Uterus (tissue), 4 donors: Measurements from ENCODE around the gene EIF5. TPM values are rescaled to one million over a fixed set of nuclear protein-coding genes. Genes with fewer than 3 reads are reported as not detected.

Experiments used
- DNase-seq, 2 donors: peaks; one replicate each; pipeline ENCODE4 v3.0.0-alpha.2; 2019 to 2020
- H3K27ac ChIP-seq, 2 donors: fragments of 200-600 bp; sonication (generic); 1 replicate in 1 of 2; 2 replicates in 1 of 2; pipeline ENCODE4 v1.5.1; 2016 to 2018
- H3K27me3 ChIP-seq, 2 donors: fragments of 200-600 bp; sonication (generic); one replicate each; pipeline ENCODE4 v1.5.1; 2018 to 2019; ENCODE audit warnings: control low read depth in 1 of 2
- H3K36me3 ChIP-seq, 2 donors: fragments of 200-600 bp; sonication (generic); one replicate each; pipeline ENCODE4 v1.5.1; 2019; ENCODE audit warnings: control low read depth in 1 of 2
- H3K4me1 ChIP-seq, 2 donors: fragments of 200-600 bp; sonication (generic); one replicate each; pipeline ENCODE4 v1.5.1; 2018 to 2019; ENCODE audit warnings: control low read depth in 1 of 2
- H3K4me3 ChIP-seq, 2 donors: fragments of 200-600 bp; sonication (generic); 1 replicate in 1 of 2; 2 replicates in 1 of 2; pipeline ENCODE4 v1.5.1; 2018 to 2019; ENCODE audit warnings: mild to moderate bottlenecking in 1 of 2
- H3K9me3 ChIP-seq, 2 donors: fragments of 200-600 bp; sonication (generic); one replicate each; pipeline ENCODE4 v1.5.1; 2019; ENCODE audit warnings: control low read depth in 1 of 2
- POLR2A ChIP-seq, 2 donors: fragments of 450-650 bp; IDR thresholded peaks; one replicate each; pipeline ENCODE4 v1.6.1; 2016; ENCODE audit warnings: antibody characterized with exemption in 2 of 2, mild to moderate bottlenecking in 1 of 2, moderate library complexity in 1 of 2
- intact Hi-C: fragments of 100-400 bp; cut with DNase I; formaldehyde crosslinking; loops from one replicate; pipeline ENCODE4 v1.15.1; 2023; ENCODE audit warnings: low total_unique reads
- total RNA-seq, 4 donors: library from RNA; depleted of rRNA in 3 of 4; stranded (reverse); fragments of >200 nt in 3 of 4; gene quantifications; one replicate each; pipeline versions ENCODE4 v1.1.0 to v1.2.4, GENCODE V29; 2014 to 2023
- TF ChIP-seq, protein P1 (sequence below), 4 experiments: fragments of 200-600 bp in 2 of 4; fragments of 450-650 bp in 2 of 4; sonication (generic) in 2 of 4; IDR thresholded peaks; one replicate each; pipeline ENCODE4 v1.5.1; 2016 to 2019; ENCODE audit warnings: antibody characterized with exemption in 4 of 4, mild to moderate bottlenecking in 2 of 4, moderate library complexity in 1 of 4
- donor health status: DM: yes; HTN: yes; CAD: no.

Gene EIF5
- total RNA-seq, 4 donors from 2014 or later, result 66.5 to 159 (median 113) TPM

GRCh38 chr14:103313704-103314103 lies 20.3 kb upstream of the EIF5 start:
- Histone ChIP-seq H3K4me3 (no peak overlapping the region), H3K27ac (no peak overlapping the region), H3K4me1 (no peaks in the 10 kb centered on the region), H3K36me3 (no peaks in the 10 kb centered on the region), H3K27me3 (no peaks in the 10 kb centered on the region), H3K9me3 (no peaks in the 10 kb centered on the region)
- no peak for TF ChIP-seq POLR2A (IDR thresholded peaks at IDR 0.05)
- TF ChIP-seq, protein P1, sequence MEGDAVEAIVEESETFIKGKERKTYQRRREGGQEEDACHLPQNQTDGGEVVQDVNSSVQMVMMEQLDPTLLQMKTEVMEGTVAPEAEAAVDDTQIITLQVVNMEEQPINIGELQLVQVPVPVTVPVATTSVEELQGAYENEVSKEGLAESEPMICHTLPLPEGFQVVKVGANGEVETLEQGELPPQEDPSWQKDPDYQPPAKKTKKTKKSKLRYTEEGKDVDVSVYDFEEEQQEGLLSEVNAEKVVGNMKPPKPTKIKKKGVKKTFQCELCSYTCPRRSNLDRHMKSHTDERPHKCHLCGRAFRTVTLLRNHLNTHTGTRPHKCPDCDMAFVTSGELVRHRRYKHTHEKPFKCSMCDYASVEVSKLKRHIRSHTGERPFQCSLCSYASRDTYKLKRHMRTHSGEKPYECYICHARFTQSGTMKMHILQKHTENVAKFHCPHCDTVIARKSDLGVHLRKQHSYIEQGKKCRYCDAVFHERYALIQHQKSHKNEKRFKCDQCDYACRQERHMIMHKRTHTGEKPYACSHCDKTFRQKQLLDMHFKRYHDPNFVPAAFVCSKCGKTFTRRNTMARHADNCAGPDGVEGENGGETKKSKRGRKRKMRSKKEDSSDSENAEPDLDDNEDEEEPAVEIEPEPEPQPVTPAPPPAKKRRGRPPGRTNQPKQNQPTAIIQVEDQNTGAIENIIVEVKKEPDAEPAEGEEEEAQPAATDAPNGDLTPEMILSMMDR (IDR thresholded peaks at IDR 0.05), result no peak
- no peak for DNase-seq
- intact Hi-C loops, result no loop called here

DNA sequence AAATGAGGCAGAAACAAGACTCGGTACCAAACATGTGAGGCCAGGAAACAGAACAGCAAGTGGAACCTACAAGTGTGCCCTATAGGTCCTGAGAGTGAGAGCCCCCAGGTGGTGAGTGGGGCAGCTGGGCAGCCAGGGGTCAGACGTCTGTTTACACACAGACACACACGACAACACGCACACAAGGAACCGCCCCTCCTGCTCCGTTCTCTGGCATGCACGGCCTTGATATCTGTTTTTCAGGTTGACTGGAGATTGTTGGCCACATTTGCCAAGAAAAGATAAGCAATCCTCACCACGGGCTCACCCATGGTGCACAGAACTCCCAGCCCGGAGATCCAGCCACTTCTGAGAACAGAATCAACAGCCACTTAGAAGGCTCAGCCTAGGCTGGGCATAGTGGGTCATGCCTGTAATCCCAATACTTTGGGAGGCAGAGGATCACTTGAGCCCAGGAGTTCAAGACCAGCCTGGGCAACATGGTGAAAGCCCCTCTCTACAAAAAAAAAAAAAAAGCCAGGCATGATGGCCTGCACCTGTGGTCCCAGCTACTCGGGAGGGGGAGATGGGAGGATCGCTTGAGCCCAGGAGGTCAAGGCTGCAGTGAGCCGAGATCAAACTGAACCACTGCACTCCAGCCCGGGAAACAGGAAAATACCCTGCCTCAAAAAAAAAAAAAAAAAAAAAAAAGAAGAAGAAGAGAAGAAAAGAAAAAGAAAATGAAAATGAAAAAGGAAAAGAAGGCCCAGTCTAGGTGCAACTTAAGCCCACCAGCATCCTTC lies 19.4 kb upstream of the EIF5 start:
- Histone ChIP-seq H3K9me3 (no peaks in the 10 kb centered on the region), H3K27ac (no peak overlapping the region), H3K4me1 (no peaks in the 10 kb centered on the region), H3K36me3 (no peaks in the 10 kb centered on the region), H3K4me3 (no peak overlapping the region), H3K27me3 (no peaks in the 10 kb centered on the region)
- no peak for TF ChIP-seq POLR2A (IDR thresholded peaks at IDR 0.05)
- TF ChIP-seq, protein P1 (IDR thresholded peaks at IDR 0.05), result no peak
- intact Hi-C loops, result no loop called here
- no peak for DNase-seq

DNA sequence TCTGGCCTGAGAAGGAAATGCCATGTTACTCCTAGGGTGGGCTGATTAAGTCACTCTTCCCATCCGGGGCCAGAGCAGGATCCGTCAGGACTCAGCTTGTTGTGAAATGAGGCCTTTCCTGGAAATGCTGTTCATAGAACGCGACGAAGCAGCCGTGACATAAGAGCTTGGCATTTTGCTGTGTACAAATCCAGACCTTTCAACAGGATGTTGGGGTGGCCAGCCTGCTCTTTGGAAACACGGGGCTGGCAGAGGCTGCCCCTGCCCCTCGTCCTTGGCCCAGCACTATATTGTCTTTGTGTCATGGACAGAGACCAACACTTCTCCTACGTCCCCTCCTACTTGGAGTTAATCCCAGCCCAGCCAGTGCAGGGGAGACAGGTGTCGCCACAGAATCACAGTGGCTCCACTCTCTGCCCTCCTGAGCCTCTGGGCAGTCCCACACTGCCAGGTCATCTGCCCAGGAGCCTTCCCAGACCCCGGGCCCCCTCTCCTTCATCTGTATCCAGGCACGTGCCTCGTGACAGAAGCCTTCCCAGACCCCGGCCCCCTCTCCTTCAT lies 18.6 kb upstream of the EIF5 start:
- Histone ChIP-seq H3K27me3 (no peaks in the 10 kb centered on the region), H3K9me3 (no peaks in the 10 kb centered on the region), H3K4me3 (no peak overlapping the region), H3K27ac (no peak overlapping the region), H3K36me3 (no peaks in the 10 kb centered on the region), H3K4me1 (no peaks in the 10 kb centered on the region)
- intact Hi-C loops, result no loop called here
- no peak for DNase-seq
- TF ChIP-seq, protein P1 (IDR thresholded peaks at IDR 0.05), result no peak
- no peak for TF ChIP-seq POLR2A (IDR thresholded peaks at IDR 0.05)

DNA sequence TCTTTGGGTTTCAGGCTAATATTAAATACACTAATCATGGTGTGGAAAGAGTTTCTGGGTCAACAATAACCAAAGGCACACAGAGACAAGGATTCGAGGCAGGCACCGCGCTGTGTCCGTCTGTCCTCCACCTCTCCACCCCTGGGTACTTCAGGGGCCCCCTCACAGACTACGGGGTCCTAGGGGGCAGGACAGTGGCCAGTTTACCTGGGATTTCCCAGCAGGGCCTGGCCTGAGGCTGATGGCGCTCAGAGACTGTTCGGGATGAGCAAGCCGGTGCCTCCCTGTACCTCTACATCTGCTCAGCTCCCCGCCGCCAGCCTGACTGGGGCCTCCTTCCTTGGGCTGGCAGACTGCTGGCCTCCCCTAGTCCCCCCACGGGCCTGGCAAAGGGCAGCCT lies 18.1 kb upstream of the EIF5 start:
- H3K27ac ChIP-seq, result no peak overlapping the region
- no peaks in the 10 kb centered on the region for H3K27me3 ChIP-seq
- intact Hi-C loops, result no loop called here
- TF ChIP-seq, protein P1 (IDR thresholded peaks at IDR 0.05), result no peak
- no peak for TF ChIP-seq POLR2A (IDR thresholded peaks at IDR 0.05)
- no peak for DNase-seq
- H3K9me3 ChIP-seq, result no peaks in the 10 kb centered on the region
- no peaks in the 10 kb centered on the region for H3K36me3 ChIP-seq
- no peaks in the 10 kb centered on the region for H3K4me1 ChIP-seq
- H3K4me3 ChIP-seq, result no peak overlapping the region

DNA sequence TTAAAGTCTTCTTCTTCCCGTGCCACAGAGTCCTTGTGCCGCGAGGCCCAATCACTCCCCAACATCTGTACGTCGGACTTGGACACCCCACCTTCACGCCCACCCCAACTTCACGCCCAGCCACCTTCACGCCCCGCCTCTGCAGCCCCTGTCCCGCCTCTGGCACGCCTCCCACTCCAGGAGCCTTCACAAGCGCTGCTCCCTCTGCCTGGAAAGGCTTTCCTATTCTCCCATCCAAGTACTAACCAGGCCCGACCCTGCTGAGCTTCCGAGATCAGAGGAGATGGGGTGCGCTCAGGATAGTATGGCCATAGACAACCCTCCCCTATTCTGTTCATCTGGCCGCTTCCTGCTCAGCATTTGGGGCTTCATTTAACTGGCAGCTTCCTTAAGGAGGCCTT lies 17.3 kb upstream of the EIF5 start:
- Histone ChIP-seq H3K27me3 (no peaks in the 10 kb centered on the region), H3K36me3 (no peaks in the 10 kb centered on the region), H3K9me3 (no peaks in the 10 kb centered on the region), H3K4me3 (no peak overlapping the region), H3K4me1 (no peaks in the 10 kb centered on the region), H3K27ac (no peak overlapping the region)
- intact Hi-C loops, result no loop called here
- DNase-seq, result no peak
- TF ChIP-seq POLR2A (IDR thresholded peaks at IDR 0.05), result no peak
- TF ChIP-seq, protein P1 (IDR thresholded peaks at IDR 0.05), result no peak
